SH-SY5Y (cell line): ENCODE measurements around the gene PRRX2.

ENCODE experiments used
- GATA2 ChIP-seq: IDR thresholded peaks from 2 replicates; pipeline ENCODE4 v1.6.1; 2011; ENCODE audit warnings: mild to moderate bottlenecking, low read depth, low read length
- GATA3 ChIP-seq: IDR thresholded peaks from 2 replicates; pipeline ENCODE4 v1.6.1; 2011; ENCODE audit warnings: low read depth, mild to moderate bottlenecking, low read length, moderate library complexity

- TF ChIP-seq GATA2 (no peak), GATA3 (no peak)
Measured at GRCh38 chr9:129633207-129633606, 32.2 kb upstream of the PRRX2 start.
